Measurements from ENCODE around the gene TSPAN8.
"Not testable (repeated sequence)": the region's sequence is repeated elsewhere in the genome, so short reads cannot be mapped to it uniquely, and the experiment has no call there.

TSPAN8 gene

GRCh38 chr12:71157601-71158233 lies at the start of gene TSPAN8:
Gene TSPAN8, minus strand, starts transcription at chr12:71157999. Its CDS starts 321 bp downstream, at chr12:71157678.
- DNase-seq: no peak

GRCh38 chr12:71201136-71201679 lies 43.4 kb upstream of the TSPAN8 start:
- no peak for DNase-seq

GRCh38 chr12:71200706-71201105 lies 42.9 kb upstream of the TSPAN8 start:
- no peak for DNase-seq

- DNase-seq: no peak
These were observed 39.7 kb upstream of the TSPAN8 start for GRCh38 chr12:71197460-71197859.

- DNase-seq: no peak
These were observed 37.6 kb upstream of the TSPAN8 start for GRCh38 chr12:71195338-71195896.

GRCh38 chr12:71194657-71195056 lies 36.9 kb upstream of the TSPAN8 start:
- DNase-seq: no peak

- DNase-seq: no peak
These were observed 35.2 kb upstream of the TSPAN8 start for GRCh38 chr12:71193041-71193440.

- DNase-seq: no peak
These were observed 33.9 kb upstream of the TSPAN8 start for GRCh38 chr12:71191509-71192196.

- DNase-seq: no peak
These were observed 33.0 kb upstream of the TSPAN8 start for GRCh38 chr12:71190822-71191221.

- no peak for DNase-seq
These were observed 29.6 kb upstream of the TSPAN8 start for GRCh38 chr12:71187379-71187778.

- no peak for DNase-seq
These were observed 28.9 kb upstream of the TSPAN8 start for GRCh38 chr12:71186571-71187288.

GRCh38 chr12:71183846-71184245 lies 26.0 kb upstream of the TSPAN8 start:
- DNase-seq: no peak

- DNase-seq: peak; percentile 15
These were observed 25.2 kb upstream of the TSPAN8 start for GRCh38 chr12:71183018-71183417.

- DNase-seq: no peak
These were observed 20.4 kb upstream of the TSPAN8 start for GRCh38 chr12:71178162-71178561.

- no peak for DNase-seq
These were observed 17.0 kb upstream of the TSPAN8 start for GRCh38 chr12:71174825-71175224.

- no peak for DNase-seq
These were observed 16.3 kb upstream of the TSPAN8 start for GRCh38 chr12:71174146-71174545.

GRCh38 chr12:71170456-71170855 lies 12.7 kb upstream of the TSPAN8 start:
- DNase-seq: no peak

- DNase-seq: no peak
These were observed 11.5 kb upstream of the TSPAN8 start for GRCh38 chr12:71169286-71169685.

- DNase-seq: no peak
These were observed 9.2 kb upstream of the TSPAN8 start for GRCh38 chr12:71166862-71167496.

- DNase-seq: no peak
These were observed 8.5 kb upstream of the TSPAN8 start for GRCh38 chr12:71166280-71166679.

GRCh38 chr12:71165780-71166179 lies 8.0 kb upstream of the TSPAN8 start:
- not testable (repeated sequence) for DNase-seq

- DNase-seq: no peak
These were observed 6.9 kb upstream of the TSPAN8 start for GRCh38 chr12:71164568-71165197.

Measured in kidney glomerular epithelial cell (primary cell).